ENCODE data around the gene ENTPD8. TPM values are rescaled to one million over a fixed set of nuclear protein-coding genes. Genes with fewer than 3 reads are reported as not detected.
"Not testable (repeated sequence)": the region's sequence is repeated elsewhere in the genome, so short reads cannot be mapped to it uniquely, and the experiment has no call there.

The ENTPD8 gene
- total RNA-seq, 1 donor from 2014 or later: not detected

DNA sequence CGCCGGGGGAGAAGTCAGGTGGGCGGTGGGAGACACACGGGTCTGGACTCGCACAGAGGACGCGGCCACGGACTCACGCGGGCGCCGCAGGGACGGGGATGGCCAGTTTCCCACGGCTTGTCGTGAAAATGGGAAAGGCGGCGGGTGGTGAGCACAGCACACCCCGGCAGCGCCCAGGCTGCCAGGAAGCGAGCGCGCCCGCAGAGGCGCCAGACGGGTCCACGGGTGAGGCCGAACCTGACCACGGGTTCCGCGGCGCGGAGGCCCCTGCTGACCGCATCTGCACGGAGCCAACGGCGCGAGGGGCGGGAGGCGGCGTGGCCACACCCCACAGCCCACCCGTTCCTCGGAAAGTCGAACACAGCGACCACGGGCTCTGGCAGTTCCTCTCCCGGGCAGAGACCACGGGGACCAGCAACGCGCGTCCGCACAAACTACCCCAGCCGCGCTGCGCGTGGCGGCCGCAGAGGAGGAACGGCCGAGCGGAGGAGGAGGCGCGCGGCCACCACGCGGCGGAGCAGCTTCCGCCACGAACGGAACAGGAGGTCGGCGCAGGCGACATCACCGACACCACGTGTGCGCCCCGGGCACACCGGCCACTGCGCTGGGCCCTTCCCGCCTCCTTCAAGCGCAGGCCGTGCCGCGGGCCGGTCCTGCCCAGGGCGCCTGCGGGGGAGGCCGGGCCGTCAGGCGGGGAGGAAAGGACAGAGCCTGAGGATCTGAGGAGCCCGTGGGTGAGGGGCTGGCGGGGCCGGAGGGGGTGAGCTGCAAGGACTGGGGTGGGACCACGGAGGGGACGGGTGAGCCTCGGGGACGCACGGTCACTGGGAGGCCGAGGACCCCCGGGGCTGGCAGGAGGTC, 23.8 kb downstream of the ENTPD8 start:
- DNase-seq (ENCODE audit: low spot score in 2 of 2): no peak
- FAIRE-seq: no peak

DNA sequence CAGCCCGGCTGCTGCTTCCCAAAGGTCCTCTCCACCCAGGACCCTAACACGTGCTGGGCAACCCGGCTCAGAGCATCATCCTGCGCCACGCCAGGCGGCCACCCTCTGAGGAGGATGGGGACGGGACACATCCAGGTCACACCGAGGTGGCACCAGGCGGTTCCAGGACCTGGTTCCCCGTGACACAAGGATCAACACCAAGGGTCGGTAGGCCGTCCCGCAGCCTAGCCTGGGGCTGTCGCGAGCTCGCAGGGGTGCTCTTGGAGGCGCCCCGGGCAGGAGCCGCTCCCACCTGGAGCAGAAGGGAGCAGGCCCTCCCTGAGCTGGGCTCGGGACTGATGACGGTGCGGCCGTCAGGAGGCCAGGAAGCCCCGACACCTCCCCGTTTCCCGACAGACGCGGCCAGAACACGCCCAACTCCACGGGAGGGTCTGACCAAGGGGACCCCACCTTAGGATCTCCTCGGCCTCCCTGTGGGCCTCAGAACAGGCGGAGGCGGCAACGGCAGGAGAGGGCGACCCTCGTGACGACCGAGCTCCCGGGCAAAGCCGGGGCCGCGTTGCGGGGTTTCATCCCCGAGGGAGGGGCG, 24.5 kb downstream of the ENTPD8 start:
- DNase-seq (ENCODE audit: low spot score in 2 of 2): no peak

DNA sequence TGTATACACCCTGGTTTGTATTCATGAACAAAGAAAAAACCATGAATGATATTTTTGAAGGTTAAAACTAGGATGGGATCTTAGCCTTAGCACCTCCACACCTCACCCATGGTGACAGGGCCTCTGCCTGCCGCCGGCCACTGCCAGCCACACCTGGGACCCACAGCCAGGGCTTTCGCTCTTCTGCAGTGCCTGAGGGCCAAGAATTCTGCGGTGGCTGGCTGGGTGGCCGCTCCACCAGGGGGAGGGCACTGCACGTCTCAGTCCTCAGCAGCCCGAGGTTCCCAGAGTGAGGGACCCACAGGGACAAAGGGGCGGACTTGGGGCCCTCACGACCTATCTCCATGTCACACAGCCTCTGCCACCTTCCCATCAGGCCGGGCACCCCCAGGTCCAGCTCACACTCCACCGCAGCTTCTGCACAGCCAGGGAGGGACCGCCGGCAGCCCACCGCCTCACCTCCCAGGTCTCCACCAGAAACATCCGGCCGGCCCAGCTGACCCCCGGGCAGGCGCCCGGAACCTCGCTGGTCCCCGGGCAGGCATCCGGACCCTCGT, 25.1 kb downstream of the ENTPD8 start:
- FAIRE-seq (no peak), DNase-seq (ENCODE audit: low spot score in 2 of 2) (no peak)

More for the DNA sequence above, 24.5 kb downstream of the ENTPD8 start:
- FAIRE-seq: no peak

DNA sequence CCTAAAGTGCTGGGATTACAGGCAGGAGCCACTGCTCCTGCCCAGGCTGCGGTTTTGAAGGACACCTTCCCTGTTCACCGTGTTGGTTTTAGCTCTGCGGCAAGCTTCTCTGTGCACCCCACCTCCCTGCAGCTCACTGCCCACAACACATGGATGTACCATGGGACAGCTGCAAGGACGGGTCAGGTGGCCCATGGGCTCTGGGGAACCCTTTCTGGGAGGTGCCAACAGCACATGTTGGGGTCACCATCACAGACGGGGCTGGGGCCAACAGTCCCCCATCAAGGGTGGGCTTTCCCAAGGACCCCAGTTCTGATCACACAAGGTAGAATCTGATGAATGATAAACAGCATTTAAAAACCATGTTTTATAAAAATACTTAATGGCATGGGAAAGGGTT, 25.7 kb downstream of the ENTPD8 start:
- FAIRE-seq: no peak
- no peak for DNase-seq (ENCODE audit: low spot score in 2 of 2)

DNA sequence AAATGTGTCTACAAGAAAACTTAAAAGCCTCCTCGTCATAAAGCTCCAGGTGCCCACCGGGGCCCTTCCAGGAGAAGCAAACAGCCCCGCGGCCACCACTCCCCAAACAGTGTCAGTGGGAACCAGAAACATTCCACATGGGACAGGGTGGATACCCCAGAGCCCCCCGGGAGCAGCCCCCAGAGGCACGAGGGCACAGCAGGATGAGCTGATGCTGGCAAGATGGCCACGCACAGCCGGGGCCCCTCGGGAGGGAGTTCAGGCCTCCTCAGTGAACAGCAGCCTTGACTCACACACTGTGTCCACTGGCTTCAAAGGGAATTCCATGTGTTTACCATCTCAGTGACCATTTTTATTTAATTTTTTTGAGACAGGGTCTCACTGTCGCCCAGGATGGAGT, 28.7 kb downstream of the ENTPD8 start:
- FAIRE-seq (no peak), DNase-seq (ENCODE audit: low spot score in 2 of 2) (no peak)

DNA sequence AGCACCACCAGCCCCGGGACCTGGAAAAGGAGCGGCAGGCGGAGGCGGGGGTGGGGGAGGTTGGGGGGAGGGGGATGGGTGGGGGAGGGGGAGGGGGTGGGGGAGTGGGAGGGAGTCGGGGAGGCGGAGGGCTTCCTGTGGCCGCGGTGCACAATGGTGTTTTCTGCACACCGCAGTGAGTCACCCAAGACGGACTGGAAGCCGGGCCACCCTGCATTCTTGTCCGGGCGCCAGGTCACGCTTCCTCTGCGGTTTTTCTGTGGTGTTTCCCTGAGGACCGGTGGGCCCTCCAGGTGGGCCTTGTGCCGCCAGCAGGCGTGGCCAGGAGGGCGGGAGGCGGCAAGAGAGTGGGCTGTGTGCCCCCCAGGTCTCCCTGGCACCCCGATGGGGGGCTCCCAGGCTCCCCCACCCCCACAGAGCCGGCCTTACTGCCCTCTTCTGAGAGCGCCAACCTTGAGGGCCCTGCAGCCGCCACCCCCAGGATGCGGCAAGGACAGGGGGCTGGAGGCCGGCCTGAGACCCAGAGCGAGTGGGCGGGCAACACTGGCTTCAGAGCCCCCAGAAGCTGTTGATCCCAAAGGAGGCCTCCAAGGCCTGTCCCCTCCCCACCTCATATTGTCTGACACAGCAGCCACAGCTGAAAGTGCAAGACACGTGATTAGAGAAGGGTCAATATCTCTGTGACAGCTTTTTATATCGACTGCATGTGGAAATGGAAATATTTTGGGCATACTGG, 29.3 kb downstream of the ENTPD8 start:
- DNase-seq (ENCODE audit: low spot score in 2 of 2): peak in 1 of 2 donors; percentile 64
- FAIRE-seq: no peak

DNA sequence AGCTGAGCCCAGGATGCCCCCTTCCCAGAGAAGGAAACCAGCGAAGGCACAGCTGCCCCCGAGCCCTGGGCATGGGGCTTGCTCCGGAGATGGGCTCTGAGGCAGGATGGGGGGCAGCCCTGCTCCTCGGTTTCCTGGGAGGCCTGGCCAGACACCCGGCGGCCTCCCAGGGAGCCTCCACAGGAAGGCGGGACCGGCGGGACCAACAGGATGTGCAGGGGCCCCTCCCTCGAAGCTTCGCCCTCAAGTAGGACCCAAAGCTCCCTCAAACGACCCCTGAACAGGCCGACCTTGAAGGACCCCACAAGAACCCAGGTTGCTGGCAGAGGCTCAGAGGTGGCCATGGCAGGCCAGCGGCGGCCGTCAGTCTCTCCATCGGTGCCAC, 29.9 kb downstream of the ENTPD8 start:
- DNase-seq (ENCODE audit: low spot score in 2 of 2) (no peak), FAIRE-seq (no peak)

DNA sequence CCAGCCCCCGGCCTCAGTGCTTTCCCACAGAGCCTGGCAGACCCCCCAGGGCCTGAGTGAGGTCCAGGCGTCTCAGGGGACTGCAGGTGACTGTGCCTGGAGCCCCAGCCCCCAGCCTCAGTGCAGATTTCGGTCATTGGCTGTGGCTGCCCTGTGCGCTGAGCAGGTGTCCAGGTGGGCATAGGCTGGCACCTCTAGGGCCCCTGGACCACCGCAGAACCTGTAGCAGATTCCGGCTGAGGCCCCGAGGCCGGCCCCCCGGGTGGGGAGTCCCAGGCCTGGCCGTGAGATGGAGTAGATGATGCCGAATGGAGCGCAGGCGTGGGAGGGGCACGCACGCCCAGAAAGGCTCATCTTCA, 30.3 kb downstream of the ENTPD8 start:
- DNase-seq (ENCODE audit: low spot score in 2 of 2) (no peak), FAIRE-seq (no peak)

DNA sequence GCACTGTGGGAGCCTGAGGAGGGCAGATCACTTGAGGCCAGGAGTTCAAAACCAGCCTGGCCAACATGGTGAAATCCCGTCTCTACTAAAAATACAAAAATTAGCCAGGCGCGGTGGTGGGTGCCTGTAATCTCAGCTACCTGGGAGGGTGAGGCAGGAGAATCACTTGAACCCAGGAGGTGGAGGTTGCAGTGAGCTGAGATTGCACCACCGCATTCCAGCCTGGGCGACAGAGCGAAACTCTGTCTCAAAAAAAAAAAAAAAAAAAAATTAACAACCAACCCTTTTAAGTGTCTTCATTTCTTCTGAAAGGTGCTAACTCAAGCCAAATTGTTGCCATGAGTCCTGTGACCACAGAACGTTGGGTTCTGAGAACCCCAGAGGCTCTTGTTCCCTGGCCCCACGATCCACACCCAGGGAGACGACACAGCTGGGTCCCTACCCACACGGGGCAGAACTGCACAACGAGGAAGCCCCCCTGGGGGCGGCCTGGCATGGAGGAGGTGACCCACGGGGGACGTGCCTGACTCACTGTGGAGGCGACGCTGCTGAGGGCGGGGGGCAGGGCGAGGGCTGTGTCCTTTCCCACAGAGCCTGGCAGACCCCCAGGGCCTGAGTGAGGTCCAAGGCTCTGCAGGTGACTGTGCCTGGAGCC, 30.8 kb downstream of the ENTPD8 start:
- DNase-seq (ENCODE audit: low spot score in 2 of 2); FAIRE-seq: not testable (repeated sequence)

DNA sequence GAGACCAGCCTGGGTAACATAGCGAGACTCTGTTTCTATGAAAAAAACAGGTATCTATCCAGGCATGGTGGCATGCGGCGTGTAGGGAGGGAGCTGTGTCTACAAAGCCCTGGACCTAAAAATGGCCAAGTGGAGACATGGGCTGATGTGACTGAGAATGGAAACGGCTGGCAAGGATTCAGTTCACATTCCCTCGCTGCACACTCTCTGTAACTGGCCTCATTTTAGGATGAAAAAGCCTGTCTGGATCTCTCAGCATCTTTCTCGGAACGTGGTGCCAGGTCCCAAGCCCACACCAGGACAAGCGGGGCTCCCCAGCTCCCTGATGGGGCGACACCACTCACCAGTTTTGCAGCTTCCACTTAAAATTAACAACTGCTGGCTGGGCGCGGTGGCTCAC, 31.6 kb downstream of the ENTPD8 start:
- FAIRE-seq: no peak
- DNase-seq (ENCODE audit: low spot score in 2 of 2): no peak

DNA sequence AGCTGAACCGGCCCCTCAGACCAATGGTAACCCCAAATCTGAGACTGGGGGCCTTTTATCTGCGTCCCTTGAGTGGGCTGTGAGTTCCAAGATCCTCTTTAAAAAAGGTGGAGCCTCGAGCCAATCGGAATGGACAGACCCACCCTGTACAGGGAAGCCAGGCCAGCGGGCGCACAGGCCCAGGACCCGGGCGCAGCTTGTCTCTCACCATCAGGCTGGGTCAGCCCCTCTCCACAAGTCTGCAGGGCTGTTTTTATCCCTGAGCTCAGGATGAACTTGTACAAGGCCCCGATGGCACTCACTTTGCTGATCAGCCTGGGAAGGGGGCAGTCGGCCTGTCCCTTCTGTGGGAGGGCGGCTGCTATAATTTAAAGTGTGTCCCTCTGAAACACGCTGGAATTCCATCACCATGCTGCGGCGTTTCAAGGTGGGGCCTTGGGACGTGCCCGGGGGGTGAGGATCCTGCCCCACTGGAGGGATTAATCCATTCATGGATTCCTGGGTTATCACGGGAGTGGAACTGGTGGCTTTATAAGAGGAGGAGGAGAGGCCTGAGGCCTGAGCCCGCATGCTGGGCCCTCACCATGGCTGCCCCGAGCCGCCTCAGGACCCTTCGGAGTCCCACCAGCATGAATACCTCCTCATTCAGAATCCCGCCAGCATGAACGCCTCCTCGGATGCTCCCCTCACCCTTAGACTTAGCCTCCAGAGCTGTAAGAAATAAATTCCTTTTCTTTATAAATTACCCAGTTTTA, 32.3 kb downstream of the ENTPD8 start:
- FAIRE-seq (no peak), DNase-seq (ENCODE audit: low spot score in 2 of 2) (no peak)

DNA sequence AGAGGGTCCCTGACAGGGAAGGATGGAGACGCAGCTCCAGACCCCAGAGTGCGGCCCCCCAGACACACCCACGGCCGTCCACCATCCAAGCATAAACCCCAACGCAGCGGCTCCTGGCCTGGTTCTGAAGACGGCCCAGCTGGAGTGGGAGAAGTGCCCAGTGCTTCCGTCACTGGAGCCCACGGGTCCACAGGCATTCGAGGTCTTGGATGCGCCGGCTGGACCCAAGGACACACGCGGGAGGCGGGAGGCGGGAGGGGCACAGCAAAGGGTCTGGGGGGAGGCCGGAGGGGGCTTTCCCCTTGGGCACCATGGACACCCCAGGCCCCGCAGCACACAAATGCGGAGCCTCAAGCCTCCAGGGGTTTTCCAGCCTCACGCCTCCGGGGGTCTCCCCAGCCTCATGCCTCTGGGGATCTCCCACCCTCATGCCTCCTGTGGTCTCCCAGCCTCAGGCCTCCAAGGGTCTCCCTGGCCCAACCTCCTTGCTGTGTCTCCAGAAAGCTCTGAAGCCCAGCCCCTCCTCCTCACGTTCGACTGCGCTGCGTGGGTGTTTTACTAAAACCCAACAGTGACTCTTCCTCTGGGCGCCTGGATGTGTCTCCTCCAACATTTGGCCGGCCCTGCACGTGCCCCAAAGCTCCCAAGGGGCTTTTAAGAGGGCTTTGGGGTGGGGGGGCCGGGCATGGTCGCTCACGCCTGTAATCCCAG, 33.4 kb downstream of the ENTPD8 start:
- FAIRE-seq: no peak

DNA sequence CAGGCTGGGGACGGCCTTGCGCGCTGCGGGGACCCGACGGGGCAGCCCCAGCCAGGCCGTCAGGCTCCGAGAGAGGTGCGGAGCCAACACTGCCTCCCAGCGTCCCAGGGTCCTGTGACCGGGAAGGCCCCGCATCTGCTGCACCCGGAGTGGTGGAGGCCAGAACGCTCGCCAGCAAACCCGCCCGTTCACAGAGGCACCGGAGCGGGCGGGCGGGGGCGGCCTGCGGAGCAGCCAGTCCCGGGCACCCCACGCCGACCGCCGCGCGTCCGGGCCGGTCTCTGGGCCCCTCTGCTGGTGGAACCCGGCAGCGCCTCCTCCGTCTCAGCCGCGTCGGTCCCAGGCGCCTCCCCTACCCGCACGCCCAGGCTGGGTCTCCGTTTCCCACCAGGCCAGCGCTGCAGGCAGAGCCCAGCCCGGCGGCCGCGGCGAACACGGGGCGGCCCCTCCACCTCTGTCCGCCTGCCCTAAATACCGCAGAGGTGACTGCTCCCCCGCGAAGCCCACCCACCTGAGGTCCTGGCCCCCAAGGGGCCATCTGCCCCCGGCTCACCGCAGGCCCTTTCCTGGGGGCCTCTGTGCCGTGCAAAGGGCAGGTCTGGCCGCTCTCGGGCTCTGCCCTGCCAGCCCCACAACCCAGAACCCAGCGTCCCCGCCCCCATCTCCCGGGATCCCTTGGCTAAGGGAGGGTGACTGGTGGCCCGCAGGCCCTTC, 34.1 kb downstream of the ENTPD8 start:
- DNase-seq (ENCODE audit: low spot score in 2 of 2) (peak; percentile 87 to 94), FAIRE-seq (no peak)

More for the DNA sequence above, 33.4 kb downstream of the ENTPD8 start:
- peak in 1 of 2 donors; percentile 71 for DNase-seq (ENCODE audit: low spot score in 2 of 2)

DNA sequence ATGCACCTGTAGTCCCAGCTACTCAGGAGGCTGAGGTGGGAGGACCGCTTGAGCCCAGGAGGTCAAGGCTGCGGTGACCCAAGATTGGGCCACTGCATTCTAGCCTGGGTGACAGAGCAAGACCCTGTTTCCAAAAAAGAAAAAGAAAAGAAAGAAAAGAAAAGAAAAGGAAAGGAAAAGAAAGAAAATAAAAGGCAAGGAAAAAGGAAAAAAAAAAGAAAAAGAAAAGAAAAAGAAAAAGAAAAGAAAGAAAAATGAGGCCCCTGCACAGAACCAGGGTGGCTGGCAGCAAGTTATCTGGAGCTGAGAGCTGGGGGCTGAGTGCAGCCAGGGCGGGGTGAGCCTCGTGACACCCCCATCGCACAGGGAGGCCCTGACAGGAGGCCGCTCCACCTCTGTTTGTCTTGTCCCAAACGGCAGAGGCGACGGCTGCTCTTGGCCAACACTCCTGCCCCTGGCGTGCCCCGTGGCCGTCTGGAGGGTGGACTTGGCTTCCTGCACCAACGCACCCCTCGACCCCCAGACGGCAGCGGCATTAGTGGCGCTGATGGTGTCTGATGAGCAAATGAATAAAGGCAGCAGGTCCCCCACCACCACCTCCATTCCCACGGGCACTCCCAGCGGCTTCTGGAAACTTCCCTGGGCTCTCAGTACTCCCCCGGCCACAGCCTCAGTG, 34.9 kb downstream of the ENTPD8 start:
- DNase-seq (ENCODE audit: low spot score in 2 of 2): no peak
- FAIRE-seq: no peak

DNA sequence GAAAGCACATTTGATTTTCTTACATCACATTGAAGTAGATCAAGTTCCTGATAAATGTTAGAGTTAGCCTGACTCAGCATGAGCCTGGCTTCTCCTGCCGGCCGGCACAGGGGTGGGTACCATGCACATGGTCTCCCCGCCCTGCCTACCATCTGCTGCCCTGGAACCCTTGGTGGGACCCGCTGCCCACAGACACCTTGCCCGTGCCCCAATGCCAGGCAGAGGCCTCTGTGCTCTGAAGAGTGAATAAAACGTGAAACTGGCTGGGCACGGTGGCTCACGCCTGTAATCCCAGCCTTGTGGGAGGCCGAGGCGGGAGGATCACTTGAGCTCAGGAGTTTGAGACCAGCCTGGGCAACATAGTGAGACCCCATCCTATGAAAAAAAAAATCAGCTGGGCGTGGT, 35.5 kb downstream of the ENTPD8 start:
- DNase-seq (ENCODE audit: low spot score in 2 of 2): no peak
- no peak for FAIRE-seq

DNA sequence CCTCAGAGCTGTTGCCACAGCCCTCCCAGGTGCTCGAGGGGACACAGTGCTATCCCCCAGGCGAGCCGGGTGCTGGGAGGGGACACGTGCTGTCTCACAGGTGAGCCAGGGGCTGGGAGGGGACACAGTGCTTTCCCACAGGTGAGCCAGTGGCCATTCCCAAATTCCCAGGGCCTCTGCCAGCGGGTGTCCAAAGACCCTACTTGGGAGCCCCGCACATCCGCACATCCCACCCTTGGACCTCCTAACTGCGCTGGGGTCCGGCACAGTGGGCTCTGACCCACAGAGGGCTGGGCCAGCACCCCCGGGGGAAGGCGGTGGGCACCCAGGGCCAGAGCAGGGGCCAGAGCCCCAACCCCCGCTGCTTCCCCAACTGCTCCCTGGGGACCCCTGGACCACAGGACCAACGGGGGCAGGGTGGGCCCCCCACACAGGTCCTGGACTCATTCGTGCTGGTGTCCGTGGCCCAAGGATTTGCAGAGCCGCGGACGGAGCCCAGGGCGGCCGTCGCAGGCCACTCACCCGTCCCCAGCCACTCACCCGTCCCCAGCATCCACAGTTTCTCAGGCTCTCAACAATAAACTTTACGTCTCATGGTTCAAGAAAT, 36.1 kb downstream of the ENTPD8 start:
- no peak for DNase-seq (ENCODE audit: low spot score in 2 of 2)
- no peak for FAIRE-seq

DNA sequence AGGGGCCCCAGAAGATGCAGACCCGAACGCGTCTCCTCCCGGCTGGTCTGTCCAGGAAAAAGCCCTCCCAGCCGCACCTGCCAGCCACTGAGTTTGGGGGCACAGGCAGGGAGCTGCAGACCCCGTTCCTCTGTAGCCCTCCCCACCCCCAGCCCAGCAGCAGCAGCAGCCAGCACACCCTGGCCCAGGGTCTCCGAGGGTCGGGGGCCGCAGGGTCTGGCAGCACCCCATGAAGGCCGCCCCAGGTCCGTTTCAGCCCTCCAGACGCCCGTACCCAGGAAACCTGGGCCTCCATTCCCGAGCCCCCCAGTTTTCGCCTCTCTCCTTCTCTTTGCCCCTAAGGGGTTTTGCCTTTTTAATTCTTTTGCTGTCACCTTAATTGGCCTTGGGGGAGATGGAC, 37.9 kb downstream of the ENTPD8 start:
- DNase-seq (ENCODE audit: low spot score in 2 of 2) (no peak), FAIRE-seq (no peak)

DNA sequence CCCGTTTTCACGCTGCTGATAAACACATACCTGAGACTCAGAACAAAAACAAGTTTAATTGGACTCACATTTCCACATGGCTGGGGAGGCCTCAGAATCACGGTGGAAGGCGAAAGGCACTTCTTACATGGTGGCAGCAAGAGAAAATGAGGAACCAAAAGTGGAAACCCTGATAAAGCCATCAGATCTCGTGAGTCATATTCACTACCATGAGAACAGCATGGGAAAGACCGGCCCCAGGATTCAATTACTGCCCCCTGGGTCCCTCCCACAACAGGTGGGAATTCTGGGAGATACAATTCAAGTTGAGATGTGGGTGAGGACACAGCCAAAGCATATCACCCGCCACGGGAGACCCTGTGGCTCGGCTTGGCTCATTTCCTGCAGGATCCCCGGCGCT, 38.4 kb downstream of the ENTPD8 start:
- DNase-seq (ENCODE audit: low spot score in 2 of 2) (no peak), FAIRE-seq (no peak)
